ENCODE results near the gene APH1A. TPM values are rescaled to one million over a fixed set of nuclear protein-coding genes. Genes with fewer than 3 reads are reported as not detected.
"Not testable (repeated sequence)": the region's sequence is repeated elsewhere in the genome, so short reads cannot be mapped to it uniquely, and the experiment has no call there.

Gene APH1A
- polyA plus RNA-seq, 1 donor = 104 TPM

GRCh38 chr1:150268340-150268704 is 494 bp downstream of the APH1A start:
- DNase-seq (ENCODE audit: low read depth) = no peak

DNA sequence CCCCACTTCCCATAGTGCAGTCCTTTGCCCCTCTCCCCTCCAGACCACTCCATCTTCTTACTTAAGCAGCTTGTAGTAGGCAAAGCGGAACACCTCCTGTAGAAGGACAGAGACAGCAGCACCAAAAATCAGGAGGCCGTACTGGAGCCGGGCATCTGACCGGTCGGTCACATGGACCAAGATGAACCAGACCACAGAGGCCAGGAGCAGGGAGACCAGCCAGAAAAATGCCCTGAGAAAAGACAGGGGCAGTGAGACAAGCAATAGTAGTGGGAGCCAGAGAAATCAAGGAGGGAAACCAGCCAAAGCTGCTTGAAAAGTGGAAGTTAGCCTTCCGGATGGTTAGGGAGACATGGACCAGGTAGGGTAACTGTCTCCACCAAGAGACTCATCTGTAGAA is 920 bp downstream of the APH1A start:
- no peak for DNase-seq (ENCODE audit: low read depth)

DNA sequence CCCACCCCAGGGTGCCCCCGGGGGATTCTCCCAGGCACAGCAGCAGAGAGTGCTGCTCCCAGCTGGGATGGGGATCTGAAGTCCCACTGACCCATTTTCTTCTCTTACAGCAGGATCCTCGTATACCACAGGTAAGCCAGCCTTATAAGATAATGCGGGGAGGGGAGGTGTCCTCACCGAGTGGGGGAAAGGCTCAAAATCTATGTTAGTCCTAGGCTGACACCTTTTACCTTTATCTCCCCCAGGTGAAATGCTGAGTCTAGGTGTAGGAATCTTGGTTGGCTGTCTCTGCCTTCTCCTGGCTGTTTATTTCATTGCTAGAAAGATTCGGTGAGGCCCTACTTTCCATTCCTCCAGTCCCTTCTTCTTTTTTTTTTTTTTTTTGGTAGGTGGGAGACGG is 5.3 kb downstream of the APH1A start:
- no peak for DNase-seq (ENCODE audit: low read depth)

- no peak for DNase-seq (ENCODE audit: low read depth)
These were observed 6.2 kb downstream of the APH1A start for GRCh38 chr1:150262388-150263320.

DNA sequence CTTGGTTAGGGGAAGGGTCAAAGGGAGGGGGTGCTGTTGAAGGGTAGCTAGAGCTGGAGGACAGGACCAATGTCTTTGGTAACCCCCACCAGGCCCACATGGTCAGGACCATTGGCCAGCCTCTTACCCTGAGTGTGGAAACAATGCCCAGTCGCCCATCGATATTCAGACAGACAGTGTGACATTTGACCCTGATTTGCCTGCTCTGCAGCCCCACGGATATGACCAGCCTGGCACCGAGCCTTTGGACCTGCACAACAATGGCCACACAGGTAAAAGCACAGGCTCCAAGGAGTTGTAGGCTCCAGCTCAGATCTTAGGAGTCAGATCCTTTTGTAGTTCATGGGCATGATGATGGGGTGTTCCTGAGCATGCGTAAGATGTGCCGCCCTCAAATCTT is 7.4 kb downstream of the APH1A start:
- DNase-seq (ENCODE audit: low read depth) = no peak

- no peak for DNase-seq (ENCODE audit: low read depth)
These were observed 8.8 kb downstream of the APH1A start for GRCh38 chr1:150259758-150260669.

DNA sequence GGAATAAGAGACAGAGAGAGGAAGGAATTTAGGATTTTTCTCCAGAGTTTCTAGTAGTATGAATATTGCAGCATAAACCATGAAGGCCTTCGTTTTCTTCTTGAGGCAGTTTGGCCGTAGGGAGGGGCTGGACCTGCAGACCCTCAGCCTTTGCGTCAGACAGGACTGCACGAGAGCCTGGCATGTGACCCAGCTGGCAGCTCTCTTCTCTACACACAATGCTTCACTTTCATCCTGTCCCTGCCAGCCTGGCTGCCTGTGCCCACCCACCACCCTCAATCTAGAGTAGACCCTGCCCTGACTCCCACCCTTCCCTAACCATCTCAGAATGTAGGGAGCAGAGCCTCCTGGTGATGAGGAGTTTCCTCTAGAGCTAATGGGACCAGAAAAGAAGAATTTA is 9.6 kb downstream of the APH1A start:
- no peak for DNase-seq (ENCODE audit: low read depth)

GRCh38 chr1:150257624-150258585 is 10.9 kb downstream of the APH1A start, which contains the start of gene CA14:
TSS of gene CA14 (plus strand) at chr1:150257774. CDS start at chr1:150258129, 355 bp downstream.
- DNase-seq (ENCODE audit: low read depth) = no peak

- DNase-seq (ENCODE audit: low read depth) = no peak
These were observed 12.1 kb downstream of the APH1A start for GRCh38 chr1:150256554-150257341.

DNA sequence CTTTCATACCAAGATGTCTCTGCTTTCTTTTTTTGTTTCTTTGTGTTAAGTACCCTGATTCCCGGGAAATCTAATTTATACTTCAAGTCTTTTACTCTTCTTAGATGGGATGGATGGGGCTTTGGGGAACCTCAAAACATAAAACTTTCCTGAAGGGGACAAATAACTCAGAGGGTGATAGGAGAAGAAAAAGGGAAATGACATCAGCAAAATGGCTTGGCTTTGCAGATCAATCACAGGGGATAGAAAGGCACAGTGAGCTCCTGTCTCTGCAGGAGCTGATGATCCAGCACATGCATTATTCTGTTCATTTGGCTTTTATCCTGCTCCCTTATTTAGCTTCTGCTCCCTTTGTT is 12.6 kb downstream of the APH1A start:
- no peak for DNase-seq (ENCODE audit: low read depth)

GRCh38 chr1:150249936-150250335 is 18.9 kb downstream of the APH1A start:
- DNase-seq (ENCODE audit: low read depth) = no peak

DNA sequence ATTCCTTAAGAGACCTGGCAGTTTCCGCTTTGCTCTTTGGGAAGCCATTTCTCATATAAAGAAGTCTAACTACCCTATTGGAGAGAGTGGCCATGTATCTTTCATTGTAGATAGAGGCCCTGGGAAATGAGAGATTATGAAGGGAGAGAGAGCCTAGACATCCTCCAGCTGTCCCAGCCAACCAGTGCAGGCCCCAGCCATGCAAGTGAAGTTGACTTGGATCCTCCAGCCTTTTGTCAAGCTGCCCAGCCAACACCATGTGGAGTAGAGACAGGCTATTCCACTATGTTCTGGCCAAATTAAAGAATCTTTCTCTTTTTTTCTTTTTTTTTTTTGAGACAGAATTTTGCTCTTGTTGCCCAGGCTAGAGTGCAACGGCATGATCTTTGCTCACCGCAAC is 25.8 kb downstream of the APH1A start:
- DNase-seq (ENCODE audit: low read depth) = no peak

DNA sequence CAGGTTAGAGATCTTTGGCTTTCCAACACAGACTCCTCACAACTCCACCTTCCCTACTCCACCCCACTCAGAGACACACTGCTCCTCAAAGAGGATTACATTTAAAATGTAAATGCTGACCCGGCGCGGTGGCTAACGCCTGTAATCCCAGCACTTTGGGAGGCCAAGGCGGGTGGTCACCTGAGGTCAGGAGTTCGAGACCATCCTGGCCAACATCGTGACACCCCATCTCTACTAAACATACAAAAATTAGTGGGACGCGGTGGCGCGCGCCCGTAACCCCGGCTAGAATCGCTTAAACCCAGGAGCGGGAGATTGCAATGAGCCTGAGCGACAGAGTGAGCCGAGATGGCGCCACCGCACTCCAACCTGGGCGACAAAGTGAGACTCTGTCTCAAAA is 31.1 kb downstream of the APH1A start:
- DNase-seq (ENCODE audit: low read depth) = no peak

DNA sequence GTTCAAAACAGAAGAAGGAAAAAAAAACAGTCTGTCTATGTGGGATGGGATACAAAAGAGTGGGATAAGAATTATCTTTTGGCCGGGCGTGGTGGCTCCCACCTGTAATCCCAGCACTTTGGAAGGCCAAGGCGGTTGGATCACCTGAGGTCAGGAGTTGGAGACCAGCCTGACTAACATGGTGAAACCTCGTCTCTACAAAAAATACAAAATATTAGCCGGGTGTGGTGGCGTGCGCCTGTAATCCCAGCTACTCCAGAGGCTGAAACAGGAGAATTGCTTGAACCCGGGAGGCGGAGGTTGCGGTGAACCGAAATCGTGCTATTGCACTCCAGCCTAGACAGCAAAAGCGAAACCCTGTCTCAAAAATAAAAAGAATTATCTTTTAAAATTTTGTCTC is 31.6 kb downstream of the APH1A start:
- not testable (repeated sequence) for DNase-seq (ENCODE audit: low read depth)

DNA sequence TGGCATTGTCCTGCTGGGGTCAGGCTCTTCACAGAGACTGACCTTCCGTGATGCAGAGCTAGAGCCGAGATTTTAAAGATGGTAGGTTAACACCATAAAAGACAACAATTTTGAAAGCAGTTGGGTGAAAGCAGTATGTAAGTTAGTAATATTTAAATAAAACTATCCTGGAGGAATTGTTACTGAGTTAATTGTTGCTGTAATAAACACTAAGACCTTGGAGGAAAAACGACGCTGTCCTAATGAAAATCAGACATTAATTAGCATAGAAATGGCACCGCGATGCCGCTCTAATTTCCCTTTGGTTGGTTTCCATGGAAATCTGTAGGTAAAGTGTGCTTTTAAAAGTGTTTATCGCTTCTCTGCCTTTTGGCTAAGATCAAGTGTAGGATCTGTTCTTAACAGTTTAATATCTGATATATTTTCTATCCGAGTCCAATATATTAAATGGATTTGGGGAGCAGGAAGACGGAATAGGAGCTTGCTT is 32.2 kb downstream of the APH1A start:
- no peak for DNase-seq (ENCODE audit: low read depth)

DNA sequence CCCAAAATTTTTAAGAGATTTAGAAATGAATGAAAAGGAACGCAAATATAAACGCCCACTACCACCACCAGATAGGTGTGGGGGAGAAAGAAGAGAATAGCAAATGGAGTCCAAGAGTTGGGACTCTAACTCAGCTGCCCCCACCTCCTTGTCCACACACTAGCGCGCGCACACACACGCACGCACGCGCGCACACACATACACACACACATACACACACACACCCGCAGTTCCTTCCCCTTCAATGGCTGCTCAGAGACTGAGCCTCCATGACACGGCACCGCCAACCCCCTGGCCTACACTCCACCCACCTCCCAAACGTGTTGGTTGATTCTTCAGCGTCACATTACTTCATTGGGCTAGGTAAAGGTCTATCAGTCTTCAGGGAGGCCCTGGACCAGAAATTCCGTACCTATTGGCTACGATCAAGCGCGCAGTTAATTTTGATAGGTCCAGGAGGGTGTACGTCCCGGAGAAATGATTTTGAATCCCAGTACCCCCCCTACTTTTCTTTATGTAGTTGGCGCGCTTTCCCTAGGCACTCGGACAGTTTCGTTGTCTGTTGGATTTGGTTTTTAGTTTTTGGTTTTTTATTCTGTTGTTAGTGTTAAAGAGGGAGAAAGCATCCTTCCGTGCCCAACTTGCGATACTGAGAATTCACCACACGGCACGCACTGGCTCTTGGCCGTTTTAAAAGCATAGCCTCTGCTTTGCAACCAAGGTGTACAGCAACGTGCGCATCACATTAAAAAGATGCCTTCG is 32.8 kb downstream of the APH1A start, which contains the start of gene ANP32E:
Gene ANP32E, minus strand, starts transcription at position 261 of the 762 bp plus-strand sequence. CDS start 326 bp downstream, outside the sequence.
- peak; percentile 99 for DNase-seq (ENCODE audit: low read depth)

GRCh38 chr1:150235294-150235851 is 33.4 kb downstream of the APH1A start:
- DNase-seq (ENCODE audit: low read depth) = no peak

DNA sequence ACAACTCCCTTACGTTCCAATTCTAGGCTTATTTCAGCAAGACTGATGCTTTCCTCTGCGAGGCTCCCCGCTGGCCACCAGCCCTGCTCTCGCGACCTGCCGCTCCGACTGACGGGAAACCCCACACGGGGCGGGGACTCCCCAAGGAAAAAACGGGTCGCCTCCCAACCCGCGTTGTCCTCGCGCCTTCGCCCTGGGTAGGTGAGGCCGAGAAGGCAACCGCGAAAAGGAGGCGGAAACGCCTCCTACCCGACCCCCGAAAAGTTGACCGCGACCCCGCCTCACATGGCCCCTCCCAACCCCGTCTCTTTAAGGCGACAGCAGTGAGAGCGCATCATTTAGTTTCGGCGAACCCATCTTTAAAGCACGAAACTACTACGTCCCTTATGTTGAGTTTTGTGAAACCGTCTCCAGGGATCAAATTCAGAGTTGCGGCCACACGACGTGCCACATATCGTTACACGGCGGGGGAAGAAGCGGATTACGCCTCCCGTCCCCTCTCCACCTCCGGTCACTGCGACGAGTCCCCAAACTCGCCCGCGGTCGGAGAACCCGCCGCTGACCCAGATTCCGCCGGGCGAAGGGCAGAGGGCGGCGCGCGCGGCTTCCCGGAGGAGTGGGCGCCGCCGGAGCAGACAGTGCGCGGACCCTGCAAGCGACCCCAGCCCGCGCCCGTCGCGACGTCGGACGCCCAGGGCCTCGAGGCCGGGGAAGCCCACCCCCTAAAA is 34.1 kb downstream of the APH1A start:
- DNase-seq (ENCODE audit: low read depth) = peak; percentile 70

DNA sequence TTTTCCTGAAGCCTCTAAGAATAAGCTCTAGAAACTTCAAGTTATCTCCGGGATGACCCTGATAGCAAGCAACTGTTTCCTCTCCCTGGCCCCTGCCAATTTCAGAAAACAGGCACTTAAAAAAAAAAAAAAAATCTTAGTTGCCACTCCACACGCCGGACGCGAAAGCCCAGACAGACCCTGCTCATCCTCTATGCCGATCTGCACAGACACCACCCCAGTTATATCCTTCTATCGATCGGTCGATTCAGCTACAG is 34.6 kb downstream of the APH1A start:
- DNase-seq (ENCODE audit: low read depth) = no peak
